Tibial artery (tissue), 4 donors: Measurements from ENCODE around the gene HYAL3.

Source experiments
- DNase-seq, 2 donors: peaks; one replicate each; pipeline ENCODE4 v3.0.0-alpha.2; 2019
- H3K27ac ChIP-seq, 2 donors: fragments of 200-600 bp; sonication (generic) in 1 of 2; 1 replicate in 1 of 2; 2 replicates in 1 of 2; pipeline ENCODE4 v1.5.1; 2018 to 2019; ENCODE audit warnings: mild to moderate bottlenecking in 1 of 2
- H3K27me3 ChIP-seq, 2 donors: fragments of 200-600 bp; sonication (generic) in 1 of 2; one replicate each; pipeline versions ENCODE4 v1.5.1 to v1.6.0; 2016 to 2019
- H3K36me3 ChIP-seq, 3 donors: fragments of 200-600 bp; sonication (generic) in 2 of 3; one replicate each; pipeline ENCODE4 v1.5.1; 2016 to 2019; ENCODE audit warnings: mild to moderate bottlenecking in 2 of 3
- H3K4me1 ChIP-seq, 4 donors: fragments of 200-600 bp; sonication (generic) in 2 of 4; 1 replicate in 3 of 4; 2 replicates in 1 of 4; pipeline ENCODE4 v1.5.1; 2016 to 2019
- H3K4me3 ChIP-seq, 2 donors: fragments of 200-600 bp; sonication (generic) in 1 of 2; 1 replicate in 1 of 2; 2 replicates in 1 of 2; pipeline ENCODE4 v1.5.1; 2018 to 2019; ENCODE audit warnings: mild to moderate bottlenecking in 2 of 2
- H3K9me3 ChIP-seq, 3 donors: fragments of 200-600 bp; sonication (generic) in 1 of 3; one replicate each; pipeline ENCODE4 v1.5.1; 2016 to 2019
- CTCF ChIP-seq, 2 experiments: fragments of 200-600 bp in 1 of 2; fragments of 450-650 bp in 1 of 2; IDR thresholded peaks; one replicate each; pipeline ENCODE4 v1.5.1; 2017 to 2019; ENCODE audit warnings: antibody characterized with exemption in 2 of 2, mild to moderate bottlenecking in 1 of 2, moderate library complexity in 1 of 2
- intact Hi-C: fragments of 100-400 bp; cut with DNase I; formaldehyde crosslinking; loops from one replicate; pipeline ENCODE4 v1.15.0; 2023; ENCODE audit warnings: low total_unique reads

HYAL3 gene

GRCh38 chr3:50278880-50279224 lies 20.4 kb downstream of the HYAL3 start, which contains the start of gene LSMEM2:
LSMEM2 (plus strand) TSS chr3:50279087; CDS start chr3:50279114, 27 bp downstream.
- intact Hi-C loops, result loop anchor here (5.0 to 10.0 kb wide), 2 partner anchors 37 to 154 kb away; no protein-coding TSS in a partner anchor
- no peak for DNase-seq
- Histone ChIP-seq H3K27ac (peak within 1 kb of the TSS; percentile 9 to 60), H3K27me3 (no peaks in the 10 kb centered on the region), H3K9me3 (no peaks in the 10 kb centered on the region), H3K36me3 (peaks cover 0 to 17% (median 0%) of the 10 kb centered on the region in 3 donors), H3K4me1 (peaks cover 0 to 20% (median 13%) of the 10 kb centered on the region in 4 donors), H3K4me3 (no peak within 1 kb of the TSS)
- no peak for TF ChIP-seq CTCF (IDR thresholded peaks at IDR 0.05)

- Histone ChIP-seq H3K4me3 (no peak overlapping the region), H3K27me3 (no peaks in the 10 kb centered on the region), H3K9me3 (no peaks in the 10 kb centered on the region), H3K36me3 (peaks cover 0 to 17% (median 0%) of the 10 kb centered on the region in 3 donors), H3K4me1 (peaks cover 0 to 26% (median 16%) of the 10 kb centered on the region in 4 donors), H3K27ac (peak overlapping the region; percentile 9 to 60)
- intact Hi-C loops, result loop anchor here (5.0 to 10.0 kb wide), 2 partner anchors 36 to 154 kb away; no protein-coding TSS in a partner anchor
- DNase-seq, result no peak
- TF ChIP-seq CTCF (IDR thresholded peaks at IDR 0.05), result no peak
Observed at GRCh38 chr3:50278123-50278879, 20.9 kb downstream of the HYAL3 start.

- intact Hi-C loops, result loop anchor here (5.0 to 10.0 kb wide), 2 partner anchors 34 to 152 kb away; no protein-coding TSS in a partner anchor
- Histone ChIP-seq H3K27ac (no peak overlapping the region), H3K4me1 (peaks cover 0 to 35% (median 21%) of the 10 kb centered on the region in 4 donors), H3K9me3 (no peaks in the 10 kb centered on the region), H3K36me3 (peaks cover 0 to 17% (median 0%) of the 10 kb centered on the region in 3 donors), H3K4me3 (no peak overlapping the region), H3K27me3 (no peaks in the 10 kb centered on the region)
- DNase-seq, result no peak
- TF ChIP-seq CTCF (IDR thresholded peaks at IDR 0.05), result no peak
Observed at GRCh38 chr3:50276762-50277101, 22.5 kb downstream of the HYAL3 start.

- H3K4me1 ChIP-seq, result peaks cover 0 to 35% (median 21%) of the 10 kb centered on the region in 4 donors
- no peak for DNase-seq
- no peak overlapping the region for H3K4me3 ChIP-seq
- intact Hi-C loops, result loop anchor here (5.0 to 10.0 kb wide), 2 partner anchors 34 to 151 kb away; no protein-coding TSS in a partner anchor
- H3K27ac ChIP-seq, result no peak overlapping the region
- no peaks in the 10 kb centered on the region for H3K27me3 ChIP-seq
- H3K36me3 ChIP-seq, result peaks cover 0 to 17% (median 0%) of the 10 kb centered on the region in 3 donors
- no peak for TF ChIP-seq CTCF (IDR thresholded peaks at IDR 0.05)
- H3K9me3 ChIP-seq, result no peaks in the 10 kb centered on the region
Observed at GRCh38 chr3:50275996-50276761, 23.0 kb downstream of the HYAL3 start.

- intact Hi-C loops, result loop anchor here (5.0 to 10.0 kb wide), 2 partner anchors 33 to 151 kb away; no protein-coding TSS in a partner anchor
- Histone ChIP-seq H3K27me3 (no peaks in the 10 kb centered on the region), H3K9me3 (no peaks in the 10 kb centered on the region), H3K4me3 (no peak overlapping the region), H3K27ac (no peak overlapping the region), H3K36me3 (peaks cover 0 to 17% (median 0%) of the 10 kb centered on the region in 3 donors), H3K4me1 (peaks cover 0 to 43% (median 23%) of the 10 kb centered on the region in 4 donors)
- DNase-seq, result no peak
- TF ChIP-seq CTCF (IDR thresholded peaks at IDR 0.05), result no peak
Observed at GRCh38 chr3:50275141-50275995, 23.8 kb downstream of the HYAL3 start.
